ENCODE data around the gene LGI4.
"Not testable (repeated sequence)": the region's sequence is repeated elsewhere in the genome, so short reads cannot be mapped to it uniquely, and the experiment has no call there.

The LGI4 gene

DNA sequence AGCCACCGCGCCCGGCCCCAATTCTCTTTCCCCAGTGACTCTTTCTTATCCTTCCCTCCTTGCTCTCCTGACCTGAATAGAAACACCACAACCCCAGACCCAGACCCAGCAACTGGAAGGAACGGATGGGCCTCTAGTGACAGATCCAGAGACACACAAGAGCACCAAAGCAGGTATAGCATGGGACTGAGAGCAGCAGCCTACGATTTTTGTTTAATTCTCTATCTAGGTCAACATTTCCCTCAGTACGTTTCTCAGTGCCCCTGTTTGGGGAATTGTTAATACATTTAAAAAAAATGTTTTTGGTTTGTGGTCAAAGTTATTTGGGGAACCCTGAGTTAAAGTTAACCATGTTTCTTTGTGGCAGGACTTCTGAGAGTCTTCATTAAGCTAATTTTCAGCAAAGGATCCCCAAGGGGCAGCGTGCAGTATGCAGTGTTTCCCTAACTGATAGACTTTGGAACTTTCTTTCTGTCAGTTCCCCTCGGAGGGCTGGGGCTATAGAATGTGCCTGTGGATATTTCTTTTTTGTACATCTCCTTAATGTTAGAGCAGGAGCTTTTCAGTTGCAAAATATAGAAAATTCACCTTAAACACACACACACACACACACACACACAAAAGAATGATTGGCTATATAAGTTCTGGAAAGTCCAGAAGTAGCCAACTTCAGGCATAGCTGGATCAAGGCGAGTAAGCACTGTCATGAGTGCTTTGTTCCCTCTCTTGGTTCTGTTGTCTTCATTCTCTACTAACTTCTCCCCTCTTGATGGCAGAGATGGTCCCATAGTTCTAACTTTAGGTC lies 26.0 kb upstream of the LGI4 start:
- no peak for DNase-seq (ENCODE audit: low spot score)

DNA sequence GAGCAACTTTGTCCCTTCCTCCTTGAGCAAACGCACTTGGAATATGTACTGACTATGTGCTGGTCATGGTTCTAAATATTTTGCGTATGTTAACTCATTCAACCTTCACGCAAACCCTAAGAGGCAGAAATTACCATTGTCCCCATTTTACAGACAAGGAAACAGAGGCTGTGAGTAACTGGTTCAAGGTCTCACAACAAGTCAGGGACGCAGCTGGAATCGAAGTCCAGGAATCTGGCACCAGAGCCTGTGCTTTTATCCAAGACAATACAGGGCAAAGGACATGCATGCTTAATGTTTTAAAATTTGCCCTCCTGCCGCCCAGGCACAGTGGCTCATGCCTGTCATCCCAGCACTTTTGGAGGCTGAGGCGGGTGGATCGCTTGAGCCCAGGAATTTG lies 24.7 kb upstream of the LGI4 start:
- no peak for DNase-seq (ENCODE audit: low spot score)

DNA sequence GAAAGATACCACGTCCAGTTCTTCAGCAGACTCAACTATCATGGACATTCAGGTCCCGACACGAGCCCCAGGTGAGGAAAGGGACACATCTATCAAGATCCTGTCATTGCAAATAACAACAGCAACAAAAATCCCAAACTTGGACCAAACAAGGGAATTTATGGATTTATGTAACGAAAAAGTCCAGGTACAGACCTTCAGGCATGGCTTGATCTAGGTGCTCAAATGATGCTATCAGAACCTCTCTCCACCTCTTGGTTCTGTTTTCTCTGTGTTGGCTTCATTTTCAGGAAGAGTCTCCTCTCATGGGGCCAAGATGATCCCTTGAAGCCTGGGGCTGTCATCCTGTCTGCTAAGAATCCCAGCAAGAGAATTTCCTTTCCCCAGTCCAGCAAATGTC lies 22.6 kb upstream of the LGI4 start:
- DNase-seq (ENCODE audit: low spot score), result no peak

DNA sequence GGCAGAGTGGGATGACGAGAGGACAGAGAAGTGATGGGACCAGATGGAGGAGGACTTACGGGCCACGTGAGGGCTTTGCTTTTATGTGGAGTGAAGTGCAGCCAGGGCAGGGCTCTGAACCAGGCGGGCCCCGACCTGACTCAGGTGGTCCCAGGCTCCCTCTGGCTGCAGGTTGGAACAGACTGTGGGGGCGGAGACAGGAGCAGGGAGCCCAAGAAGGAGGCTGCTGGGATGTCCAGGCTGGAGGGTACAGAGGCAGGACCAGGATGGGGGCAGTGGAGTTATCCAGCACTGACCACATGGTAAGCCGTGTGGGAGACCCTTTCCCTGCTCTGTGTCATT lies 21.8 kb upstream of the LGI4 start:
- DNase-seq (ENCODE audit: low spot score), result no peak

DNA sequence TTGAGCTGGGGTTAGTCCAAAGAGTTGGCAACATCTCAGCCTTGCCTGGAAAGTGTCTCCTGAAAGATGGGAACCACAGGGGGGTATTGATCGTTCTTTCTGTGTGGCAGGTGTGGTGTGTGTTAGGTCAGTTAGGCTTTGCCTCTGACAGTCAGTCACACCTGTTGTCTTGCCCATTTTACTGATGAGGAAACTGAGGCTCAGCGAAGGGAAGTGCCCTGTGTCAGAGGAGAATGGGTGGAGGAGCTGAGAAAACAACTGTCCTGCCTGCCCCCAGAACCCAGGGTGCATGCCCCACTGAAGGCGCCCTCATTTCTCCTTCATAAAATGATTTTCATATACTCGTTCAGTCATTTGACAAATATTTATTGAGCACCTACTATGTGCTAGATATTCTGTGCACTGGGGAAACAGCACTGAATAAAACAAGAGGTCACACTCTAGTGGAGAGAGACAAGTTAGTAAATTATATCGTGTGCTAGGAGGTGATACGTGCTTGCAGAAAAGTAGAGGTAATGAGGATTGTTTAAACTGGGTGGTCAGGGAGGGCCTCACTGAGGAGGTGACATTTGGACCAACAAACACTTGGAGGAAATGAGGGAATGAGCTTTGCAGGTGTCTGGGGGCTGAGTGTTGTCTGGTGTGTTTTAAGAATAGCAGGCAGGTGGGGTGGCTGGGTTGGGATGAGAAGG lies 21.3 kb upstream of the LGI4 start:
- DNase-seq (ENCODE audit: low spot score), result no peak

DNA sequence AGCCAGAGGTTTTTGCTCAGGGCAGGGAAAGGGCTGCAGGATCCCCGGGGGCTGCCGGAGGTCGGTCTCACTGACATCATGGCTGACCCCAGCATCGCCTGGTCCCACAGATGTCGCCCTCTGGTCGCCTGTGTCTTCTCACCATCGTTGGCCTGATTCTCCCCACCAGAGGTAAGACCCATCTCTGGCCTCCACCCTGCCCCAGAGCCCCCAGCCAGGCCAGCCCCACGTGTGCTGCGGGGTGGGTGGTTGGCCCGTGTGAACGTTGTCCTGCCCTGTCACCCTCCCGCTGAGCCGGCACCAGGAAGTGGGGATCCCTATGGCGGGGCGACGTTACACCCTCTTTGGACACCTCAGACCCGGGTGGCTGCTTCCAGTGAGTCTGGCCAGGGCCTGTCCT lies 20.6 kb upstream of the LGI4 start:
- DNase-seq (ENCODE audit: low spot score), result no peak

DNA sequence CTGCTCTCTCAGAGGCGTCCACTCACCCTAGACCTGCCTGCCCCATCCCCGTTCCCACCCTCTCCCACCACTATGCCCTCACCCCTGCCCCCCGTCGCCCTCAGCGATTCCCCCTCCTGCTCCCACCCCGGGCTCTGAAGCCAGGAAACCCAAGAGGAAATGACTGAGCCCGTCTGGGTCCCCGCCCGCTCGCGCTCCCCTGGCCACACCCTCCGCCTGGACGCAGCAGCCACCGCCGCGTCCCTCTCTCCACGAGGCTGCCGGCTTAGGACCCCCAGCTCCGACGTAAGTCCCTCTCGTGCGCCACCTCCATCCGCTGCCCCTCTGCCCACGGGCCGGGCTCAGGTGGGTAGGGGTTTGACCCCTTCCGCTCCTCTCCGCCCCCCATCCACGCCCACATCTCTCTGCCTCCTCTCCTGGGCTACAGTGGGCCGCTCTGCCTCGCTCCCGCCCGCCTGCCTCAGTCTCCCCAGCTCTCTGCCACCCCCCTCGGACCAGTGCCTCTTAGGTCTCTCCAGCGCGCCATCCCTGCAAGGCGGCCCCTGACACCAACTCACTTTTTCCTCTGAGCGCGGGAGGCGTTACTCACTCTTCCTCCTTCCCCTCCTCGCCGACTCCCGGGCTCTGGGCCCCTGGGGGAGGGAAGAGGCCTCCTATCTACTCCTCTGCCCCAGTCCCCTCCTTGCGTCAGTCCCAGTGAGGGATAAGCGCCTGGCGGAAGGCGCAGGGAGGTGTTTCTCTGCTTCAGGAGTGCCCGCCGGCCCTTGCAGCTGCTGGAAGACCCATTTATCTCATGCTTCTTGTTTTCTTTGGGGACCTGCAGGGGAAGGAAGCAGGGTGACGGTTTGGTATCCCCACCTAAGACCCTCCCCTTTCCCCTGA lies 19.9 kb upstream of the LGI4 start, which contains the start of gene FXYD5:
Gene FXYD5 (plus strand): TSS at position 211 of the 882 bp plus-strand sequence. CDS start 816 bp downstream, outside the sequence.
- DNase-seq (ENCODE audit: low spot score), result no peak

DNA sequence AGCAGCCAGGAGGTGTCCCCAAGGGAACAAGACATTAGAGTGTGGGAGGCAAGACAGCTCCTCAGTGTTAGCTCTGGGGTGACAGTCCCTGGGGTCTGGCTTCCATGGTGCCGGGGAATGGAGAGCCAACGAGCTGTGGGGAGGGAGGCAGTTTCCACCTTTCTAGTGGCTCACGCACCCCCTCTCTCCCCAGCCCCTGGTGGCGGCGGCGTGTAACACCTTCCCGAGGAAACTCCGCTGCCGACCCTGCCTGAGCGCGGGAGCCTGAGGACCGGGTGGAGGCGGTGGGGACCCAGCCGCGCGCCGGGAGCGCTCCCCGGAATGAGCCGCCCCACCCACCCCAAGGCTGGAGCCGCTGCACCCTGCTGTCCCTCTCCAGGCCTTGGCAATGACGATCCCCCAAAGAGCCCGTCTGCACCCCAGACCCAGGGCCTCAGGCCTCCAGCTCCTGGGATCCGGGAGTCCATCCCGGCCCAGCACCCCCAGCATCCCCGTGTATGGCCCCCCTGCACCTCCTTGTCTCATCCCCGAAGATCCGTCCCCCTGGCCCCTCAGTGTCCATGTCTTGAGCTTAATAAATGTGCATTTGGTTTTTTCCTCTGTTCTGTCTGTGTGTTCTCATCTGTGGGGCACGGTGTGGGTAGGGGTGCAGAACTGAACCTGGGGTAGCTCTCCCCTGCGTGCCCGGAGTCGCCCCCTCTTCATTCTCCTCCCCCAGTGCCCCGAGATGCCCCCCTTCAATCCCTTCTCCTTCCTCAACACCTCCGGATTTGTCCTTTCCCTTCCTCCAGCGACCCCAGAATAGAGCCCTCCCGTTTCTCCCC lies 19.1 kb upstream of the LGI4 start:
- no peak for DNase-seq (ENCODE audit: low spot score)

DNA sequence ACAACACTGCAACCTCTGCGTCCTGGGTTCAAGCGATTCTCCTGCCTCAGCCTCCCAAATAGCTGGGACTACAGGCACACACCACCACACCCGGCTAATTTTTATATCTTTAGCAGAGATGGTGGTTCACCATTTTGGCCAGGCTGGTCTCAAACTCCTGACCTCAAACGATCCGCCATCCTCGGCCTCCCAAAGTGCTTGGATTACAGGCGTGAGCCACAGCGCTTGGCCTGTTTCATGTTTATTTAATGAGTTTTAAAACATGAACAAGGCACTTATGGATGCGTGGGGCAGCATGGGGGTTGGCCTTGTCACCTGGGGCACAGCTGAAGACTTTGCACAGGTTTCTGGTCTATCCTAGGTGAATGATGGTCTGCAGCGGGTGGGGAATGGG lies 18.3 kb upstream of the LGI4 start:
- DNase-seq (ENCODE audit: low spot score), result not testable (repeated sequence)

DNA sequence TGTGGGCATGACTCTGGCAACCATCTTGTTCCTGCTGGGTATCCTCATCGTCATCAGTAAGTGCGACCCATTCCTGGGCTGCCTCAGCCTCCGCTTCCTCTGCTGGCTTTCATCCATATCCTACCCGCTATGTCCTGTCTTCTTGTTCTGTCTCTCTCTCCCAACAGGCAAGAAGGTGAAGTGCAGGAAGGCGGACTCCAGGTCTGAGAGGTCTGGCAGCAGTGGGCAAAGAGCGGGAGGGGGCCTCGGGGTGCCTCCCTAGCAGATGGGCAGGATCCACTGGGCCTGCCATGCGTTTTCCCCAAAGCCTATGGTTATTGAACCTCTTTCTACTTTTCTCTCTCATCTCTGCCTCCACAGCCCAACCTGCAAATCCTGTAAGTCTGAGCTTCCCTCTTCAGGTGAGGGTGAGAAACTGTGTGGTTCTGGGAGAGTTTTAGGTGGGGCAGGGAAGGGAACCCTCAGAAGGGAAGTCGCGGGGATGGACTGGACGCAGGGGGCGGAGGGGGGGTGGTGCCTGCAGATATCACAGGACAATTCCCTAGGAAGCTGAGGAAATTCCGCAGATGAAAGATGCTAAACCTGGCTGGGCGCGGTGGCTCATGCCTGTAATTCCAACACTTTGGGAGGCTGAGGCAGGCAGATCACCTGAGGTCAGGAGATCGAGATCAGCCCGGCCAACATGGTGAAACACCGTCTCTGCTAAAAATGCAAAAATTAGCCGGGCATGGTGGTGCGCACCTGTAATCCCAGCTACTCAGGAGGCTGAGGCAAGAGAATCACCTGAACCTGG lies 16.6 kb upstream of the LGI4 start:
- no peak for DNase-seq (ENCODE audit: low spot score)

DNA sequence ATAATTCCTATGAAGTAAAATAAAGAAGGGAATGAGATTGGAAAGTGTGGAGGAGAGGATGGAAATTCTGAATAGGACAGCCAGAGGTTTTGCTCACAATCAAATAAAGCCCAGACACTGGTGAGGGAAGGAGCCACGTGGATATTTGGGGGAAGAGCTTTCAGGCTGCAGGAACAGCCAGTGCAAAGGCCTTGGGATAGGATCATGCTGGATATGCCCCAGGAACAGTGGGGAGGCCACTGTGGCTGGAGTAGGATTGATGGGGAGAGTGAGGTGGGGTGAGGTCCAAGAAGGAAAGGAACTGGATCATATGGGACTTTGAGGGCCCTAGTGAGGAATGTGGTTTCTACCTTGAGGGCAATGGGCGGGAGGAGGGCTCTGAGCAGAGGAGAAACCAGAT lies 15.6 kb upstream of the LGI4 start:
- DNase-seq (ENCODE audit: low spot score), result no peak

DNA sequence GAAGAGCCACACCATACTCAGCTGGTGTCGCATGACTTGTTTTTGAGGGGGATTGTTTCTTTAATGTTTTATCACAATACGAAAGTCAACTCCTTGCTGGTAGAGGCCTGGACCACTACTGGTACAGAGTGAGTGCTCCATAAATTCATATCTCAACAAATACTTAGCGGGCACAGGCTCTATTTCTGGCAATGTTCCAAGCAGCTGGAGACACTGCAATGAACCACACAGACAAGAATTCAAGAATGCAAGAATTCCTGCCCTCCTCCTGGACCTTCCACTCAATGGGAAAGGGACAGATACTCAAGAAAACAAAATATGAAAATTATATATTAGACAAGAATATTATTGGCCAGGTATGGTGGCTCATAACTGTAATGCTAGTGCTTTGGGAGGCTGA lies 14.6 kb upstream of the LGI4 start:
- no peak for DNase-seq (ENCODE audit: low spot score)

DNA sequence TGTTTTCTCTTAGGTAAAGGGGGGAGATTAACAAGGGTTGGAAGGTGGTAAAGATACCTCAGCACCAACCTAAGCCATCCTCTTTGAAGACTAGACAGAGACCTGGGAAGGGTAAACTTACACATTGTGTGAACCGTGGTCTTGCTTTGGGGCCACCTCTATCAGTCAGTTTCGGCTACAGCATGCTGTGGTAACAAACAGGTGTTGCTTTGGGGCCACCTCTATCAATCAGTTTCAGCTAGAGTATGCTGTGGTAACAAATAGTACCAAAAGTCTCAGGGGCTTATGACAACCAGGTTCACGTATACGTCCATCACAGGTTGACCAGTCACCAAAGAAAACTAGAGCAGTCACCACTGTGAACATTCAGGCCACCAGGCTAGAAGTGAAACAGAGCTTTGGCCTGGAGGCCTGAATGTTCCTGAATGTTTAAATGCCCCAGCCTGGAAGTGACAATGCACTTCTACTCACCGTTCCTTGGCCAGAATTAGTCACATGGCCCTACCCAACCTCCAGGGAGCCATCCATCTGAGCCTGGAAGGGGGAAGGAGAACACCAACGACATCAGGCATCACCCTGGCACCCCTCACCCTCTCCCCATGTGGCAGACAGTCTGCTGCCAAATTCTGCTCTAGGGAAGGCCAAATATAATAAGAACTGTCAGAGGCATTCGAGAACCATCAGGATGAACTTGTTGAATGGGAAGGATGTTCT lies 12.0 kb upstream of the LGI4 start:
- no peak for DNase-seq (ENCODE audit: low spot score)

DNA sequence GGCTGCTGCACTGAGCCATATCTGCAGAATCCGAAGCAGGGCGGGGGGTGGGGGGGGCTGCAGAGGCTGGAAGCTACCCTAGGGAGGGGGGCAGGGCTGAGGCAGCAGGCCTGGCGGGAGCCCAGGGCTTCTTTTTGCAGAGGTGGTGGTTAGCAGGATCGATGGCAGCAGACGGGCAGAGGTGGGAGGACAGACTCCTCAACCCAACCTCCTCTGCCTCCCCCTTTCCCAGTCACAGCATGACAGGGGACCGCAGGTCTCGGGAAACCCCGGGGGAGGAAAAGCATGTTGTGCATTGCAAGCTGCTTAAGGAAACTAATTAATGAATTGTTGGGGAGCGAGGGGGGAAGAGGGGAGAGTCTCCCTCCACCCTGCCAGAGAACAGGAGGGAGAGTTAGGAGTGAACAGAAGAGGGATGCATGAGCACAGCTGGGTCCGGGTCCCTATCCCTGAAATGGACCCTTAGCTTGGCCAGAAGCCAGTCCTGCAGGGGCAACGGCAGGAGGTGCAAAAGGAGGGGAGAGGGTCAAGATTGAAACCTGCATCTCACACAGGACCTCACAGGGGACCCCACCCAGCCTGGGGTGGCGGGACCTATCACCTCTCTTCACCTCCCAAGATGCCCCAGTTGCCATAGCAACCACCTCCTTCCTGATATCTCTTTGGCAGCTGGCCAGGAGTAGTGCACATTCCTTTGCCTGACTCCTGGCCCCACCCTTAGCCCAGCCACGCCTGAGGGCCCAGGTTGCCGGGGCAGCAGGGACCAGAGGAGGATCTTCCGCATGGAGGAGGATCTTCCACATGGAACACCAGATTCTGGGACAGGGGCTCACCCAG lies 10.0 kb upstream of the LGI4 start:
- no peak for DNase-seq (ENCODE audit: low spot score)

DNA sequence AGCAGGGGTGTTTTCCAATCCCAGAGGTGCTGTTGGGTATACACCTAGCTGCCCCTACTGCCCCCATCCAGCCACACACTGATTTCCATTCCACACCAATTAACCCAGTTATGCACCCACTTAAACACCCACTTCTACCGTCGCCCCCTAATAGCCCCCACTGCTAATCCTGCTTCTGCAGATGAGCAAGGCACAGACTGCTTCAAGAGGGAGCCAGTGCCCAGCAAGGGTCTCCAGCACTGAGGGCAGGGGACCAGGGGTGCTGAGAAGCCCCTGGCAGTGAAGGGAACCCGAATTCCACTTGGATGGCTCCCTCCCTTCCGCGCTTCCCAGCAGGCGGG lies 9.4 kb upstream of the LGI4 start:
- DNase-seq (ENCODE audit: low spot score), result no peak

DNA sequence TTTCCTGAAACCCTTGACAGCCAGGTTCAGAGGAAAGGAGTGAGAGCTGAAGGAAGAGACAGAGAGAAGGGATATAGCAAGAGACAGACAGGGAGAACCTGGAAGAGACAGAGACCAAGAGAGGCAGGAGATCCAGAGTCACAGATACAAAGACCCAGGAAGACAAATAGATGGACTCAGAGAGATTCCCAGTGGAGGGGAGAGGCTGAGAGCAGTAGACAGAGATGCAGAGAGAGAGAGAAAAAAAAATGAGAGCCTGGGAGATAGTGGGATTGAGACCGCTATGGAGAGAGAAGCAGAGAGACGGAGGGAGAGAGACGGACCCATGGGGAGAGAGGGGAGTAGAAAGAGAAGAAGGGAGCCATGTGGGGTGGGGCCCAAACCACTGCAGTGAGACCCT lies 9.0 kb upstream of the LGI4 start:
- no peak for DNase-seq (ENCODE audit: low spot score)

DNA sequence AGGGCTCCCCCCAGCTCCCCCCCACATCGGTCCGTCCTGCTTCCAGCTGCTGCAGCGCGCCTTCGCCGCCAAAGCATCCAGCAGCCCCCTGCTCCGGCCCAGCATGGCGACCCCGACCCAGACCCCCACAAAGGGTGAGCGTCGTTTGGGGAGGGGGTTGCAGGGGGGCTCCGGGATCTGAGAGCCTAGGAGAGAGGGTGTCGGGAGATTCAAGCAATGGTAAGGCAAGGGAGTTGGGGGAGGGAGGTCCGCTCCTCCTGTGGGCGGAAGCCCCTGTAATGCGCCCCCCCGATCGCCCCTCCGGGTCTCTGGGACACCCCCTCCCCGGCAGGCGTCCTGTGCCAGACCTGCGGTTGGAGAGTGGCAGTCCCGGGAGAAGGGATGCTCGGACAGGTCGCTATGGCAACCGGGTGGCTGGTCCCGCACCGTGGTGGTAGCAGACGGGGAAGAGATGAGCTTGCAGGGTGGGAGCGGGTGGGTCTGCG lies 8.4 kb upstream of the LGI4 start, which contains the start of gene FXYD7:
Gene FXYD7 (plus strand): TSS at position 25 of the 485 bp plus-strand sequence. CDS start 79 bp downstream, at position 104.
- DNase-seq (ENCODE audit: low spot score), result no peak

DNA sequence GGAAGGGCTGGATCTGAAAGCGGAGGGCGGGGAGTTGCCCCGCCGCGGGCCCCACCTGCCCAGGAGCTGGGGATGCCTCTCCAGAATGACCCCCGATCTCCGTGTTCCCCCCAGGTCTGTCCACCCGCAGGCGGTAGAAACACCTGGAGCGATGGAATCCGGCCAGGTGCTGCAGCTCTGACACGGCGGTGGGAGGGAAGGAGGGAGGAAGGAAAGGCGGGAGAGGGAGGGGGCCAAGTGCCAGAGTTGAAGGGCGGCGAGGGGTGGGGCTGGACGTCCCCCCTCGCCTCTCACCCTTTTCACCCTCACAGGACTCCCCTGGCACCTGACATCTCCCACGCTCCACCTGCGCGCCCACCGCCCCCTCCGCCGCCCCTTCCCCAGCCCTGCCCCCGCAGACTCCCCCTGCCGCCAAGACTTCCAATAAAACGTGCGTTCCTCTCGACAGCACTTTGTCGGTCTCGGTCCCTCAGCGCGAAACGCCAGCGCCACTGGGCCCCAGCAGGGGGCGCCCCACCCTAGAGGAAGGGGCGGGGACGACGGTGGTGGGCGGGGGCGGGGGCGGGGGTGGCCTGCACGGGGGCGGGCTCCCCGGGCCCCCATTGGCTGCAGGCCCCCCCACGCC lies 7.9 kb upstream of the LGI4 start:
- DNase-seq (ENCODE audit: low spot score), result no peak
